ENCODE data around the gene MEIS2. TPM values are rescaled to one million over a fixed set of nuclear protein-coding genes. Genes with fewer than 3 reads are reported as not detected.

MEIS2 gene
- total and polyA plus RNA-seq, 2 of the 13 experiments (the other 11 are each of a cell fraction or from before 2014, with no cell fraction given): 10.7 to 12.4 TPM

- no peak overlapping the region for H3K9ac ChIP-seq (ENCODE audit: insufficient read depth, low read depth, low read length)
- no peaks in the 10 kb centered on the region for H3K9me3 ChIP-seq (ENCODE audit: low read length)
- intact Hi-C loops (cut with micrococcal nuclease; ENCODE audit: unreplicated experiment) (no loop called here), in situ Hi-C loops (cut with HindIII; ENCODE audit: extremely low pct_ligation_motif_present, low pct_unique_long_range_greater_than_20kb) (no loop called here)
- H3K27ac ChIP-seq (ENCODE audit: extremely low read length, insufficient read depth, low read length): no peak overlapping the region
- POLR2A ChIA-PET: no interaction called here
- ATAC-seq (no peak), FAIRE-seq (no peak), DNase-seq (ENCODE audit: low spot score) (no peak)
- WGBS (ENCODE audit: low lambda C conversion rate): over 99% methylated on average over 9 of the region's 9 CpGs
- no peaks in the 10 kb centered on the region for H4K20me1 ChIP-seq (ENCODE audit: insufficient read depth, low read length)
- no peak overlapping the region for H3K4me2 ChIP-seq (ENCODE audit: low read depth, low read length)
- TF ChIP-seq KMT2A (CRISPR knock-in tag; IDR thresholded peaks at IDR 0.05): no peak
- H3K79me2 ChIP-seq (ENCODE audit: insufficient read depth, low read length): no peaks in the 10 kb centered on the region
- no TSS peak for BruUV-seq (replicated peaks)
- no peak overlapping the region for H3K4me3 ChIP-seq (replicated peaks in 1 of 3; ENCODE audit: insufficient read depth in 1 of 3, low read depth in 2 of 3, low read length in 3 of 3)
- no peaks in the 10 kb centered on the region for H3K36me3 ChIP-seq (replicated peaks in 1 of 2; ENCODE audit: control insufficient read depth in 1 of 2, insufficient read depth in 2 of 2, low read length in 2 of 2)
- no peak overlapping the region for H2AFZ ChIP-seq (ENCODE audit: low read length)
- H3K4me1 ChIP-seq (ENCODE audit: insufficient read depth, low read length): peaks cover 28% of the 10 kb centered on the region
- CTCF ChIA-PET (ENCODE audit: low intra/inter-chr PET ratio, low total read pairs): no interaction called here
- H3K27me3 ChIP-seq (ENCODE audit: control insufficient read depth in 1 of 2, insufficient read depth in 2 of 2, low read length in 2 of 2): no peaks in the 10 kb centered on the region; a peak in 1 of 5 replicates
These were observed 85.3 kb downstream of the MEIS2 start for GRCh38 chr15:37015035-37015434.

- ChIA-PET POLR2A (no interaction called here), CTCF (ENCODE audit: low intra/inter-chr PET ratio, low total read pairs) (no interaction called here)
- H4K20me1 ChIP-seq (ENCODE audit: insufficient read depth, low read length): no peaks in the 10 kb centered on the region
- intact Hi-C loops (cut with micrococcal nuclease; ENCODE audit: unreplicated experiment): no loop called here
- DNase-seq (ENCODE audit: low spot score) (no peak), ATAC-seq (no peak), FAIRE-seq (no peak)
- H3K9me3 ChIP-seq (ENCODE audit: low read length): no peaks in the 10 kb centered on the region
- no peak overlapping the region for H3K4me2 ChIP-seq (ENCODE audit: low read depth, low read length)
- no peak overlapping the region for H2AFZ ChIP-seq (ENCODE audit: low read length)
- no peaks in the 10 kb centered on the region for H3K36me3 ChIP-seq (replicated peaks in 1 of 2; ENCODE audit: control insufficient read depth in 1 of 2, insufficient read depth in 2 of 2, low read length in 2 of 2)
- no peaks in the 10 kb centered on the region for H3K79me2 ChIP-seq (ENCODE audit: insufficient read depth, low read length)
- H3K4me3 ChIP-seq (replicated peaks in 1 of 3; ENCODE audit: insufficient read depth in 1 of 3, low read depth in 2 of 3, low read length in 3 of 3): no peak overlapping the region
- 71% methylated on average over 3 of the region's 3 CpGs for WGBS (ENCODE audit: low lambda C conversion rate)
- H3K4me1 ChIP-seq (ENCODE audit: insufficient read depth, low read length): peaks cover 28% of the 10 kb centered on the region
- BruUV-seq (replicated peaks): no TSS peak
- H3K9ac ChIP-seq (ENCODE audit: insufficient read depth, low read depth, low read length): no peak overlapping the region
- H3K27me3 ChIP-seq (ENCODE audit: control insufficient read depth in 1 of 2, insufficient read depth in 2 of 2, low read length in 2 of 2): no peaks in the 10 kb centered on the region; a peak in 1 of 5 replicates
- H3K27ac ChIP-seq (ENCODE audit: extremely low read length, insufficient read depth, low read length): no peak overlapping the region
- in situ Hi-C loops (cut with HindIII; ENCODE audit: extremely low pct_ligation_motif_present, low pct_unique_long_range_greater_than_20kb): no loop called here
- TF ChIP-seq MEIS2 (CRISPR knock-in tag; IDR thresholded peaks at IDR 0.05) (no peak), MTERF4 (CRISPR knock-in tag; IDR thresholded peaks at IDR 0.05) (no peak), AKNA (CRISPR knock-in tag; IDR thresholded peaks at IDR 0.05; ENCODE audit: borderline replicate concordance) (no peak), NFKBIZ (CRISPR knock-in tag; IDR thresholded peaks at IDR 0.05) (no peak), ZFX (CRISPR knock-in tag; IDR thresholded peaks at IDR 0.05; ENCODE audit: low read depth) (no peak), MYPOP (CRISPR knock-in tag; IDR thresholded peaks at IDR 0.05) (no peak), RFX5 (IDR thresholded peaks at IDR 0.05; ENCODE audit: low read depth, low read length) (no peak), KAT7 (CRISPR knock-in tag; IDR thresholded peaks at IDR 0.05; ENCODE audit: borderline replicate concordance) (no peak), KLF13 (CRISPR knock-in tag; IDR thresholded peaks at IDR 0.05) (no peak), ZNF761 (CRISPR knock-in tag; conservative IDR thresholded peaks at IDR 0.05) (no peak)
These were observed 85.8 kb downstream of the MEIS2 start for GRCh38 chr15:37014566-37014965.

Data from HepG2 (cell line).